ENCODE results near the gene CPNE9. TPM values are rescaled to one million over a fixed set of nuclear protein-coding genes. Genes with fewer than 3 reads are reported as not detected.

Gene CPNE9
- total RNA-seq, 1 donor from 2014 or later, result not detected

DNA sequence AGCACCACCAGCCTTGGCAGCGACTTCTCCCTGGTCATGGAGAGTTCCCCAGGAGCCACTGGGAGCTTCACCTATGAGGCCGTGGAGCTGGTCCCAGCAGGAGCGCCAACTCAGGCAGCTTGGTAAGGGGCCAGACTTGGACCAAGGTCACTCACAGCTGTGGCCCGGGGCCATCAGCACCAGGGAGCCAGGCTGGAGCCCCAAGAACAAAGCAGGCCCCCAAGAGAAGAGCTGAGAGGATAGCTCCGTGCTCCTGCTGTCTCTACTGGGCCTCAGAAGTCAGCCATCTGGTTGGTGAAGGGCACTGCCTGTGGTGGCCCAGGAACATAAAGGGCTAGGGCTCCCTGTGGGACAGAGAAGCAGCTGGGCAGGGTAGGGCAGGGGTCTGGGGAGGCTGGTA, 14.7 kb upstream of the CPNE9 start:
- Histone ChIP-seq H3K4me1 (no peaks in the 10 kb centered on the region), H3K79me2 (ENCODE audit: low read depth) (no peaks in the 10 kb centered on the region), H3K27ac (no peak overlapping the region), H2AFZ (replicated peaks) (no peak overlapping the region), H3K9ac (no peak overlapping the region), H4K20me1 (ENCODE audit: low read depth) (peaks cover 6% of the 10 kb centered on the region), H3K27me3 (no peaks in the 10 kb centered on the region), H3F3A (ENCODE audit: low read depth) (peaks cover under 1% of the 10 kb centered on the region), H3K36me3 (no peaks in the 10 kb centered on the region), H3K9me3 (ENCODE audit: low read depth) (no peaks in the 10 kb centered on the region), H3K4me3 (no peak overlapping the region), H3K4me2 (no peak overlapping the region)
- Mint-ChIP-seq H3K27ac (no peak overlapping the region), H3K36me3 (peaks cover 17% of the 10 kb centered on the region), H3K4me1 (no peaks in the 10 kb centered on the region), H3K4me3 (no peak overlapping the region), H3K9me3 (no peaks in the 10 kb centered on the region), H3K27me3 (ENCODE audit: insufficient read depth, low read depth) (peaks cover 2% of the 10 kb centered on the region)
- TF ChIP-seq, protein P1, sequence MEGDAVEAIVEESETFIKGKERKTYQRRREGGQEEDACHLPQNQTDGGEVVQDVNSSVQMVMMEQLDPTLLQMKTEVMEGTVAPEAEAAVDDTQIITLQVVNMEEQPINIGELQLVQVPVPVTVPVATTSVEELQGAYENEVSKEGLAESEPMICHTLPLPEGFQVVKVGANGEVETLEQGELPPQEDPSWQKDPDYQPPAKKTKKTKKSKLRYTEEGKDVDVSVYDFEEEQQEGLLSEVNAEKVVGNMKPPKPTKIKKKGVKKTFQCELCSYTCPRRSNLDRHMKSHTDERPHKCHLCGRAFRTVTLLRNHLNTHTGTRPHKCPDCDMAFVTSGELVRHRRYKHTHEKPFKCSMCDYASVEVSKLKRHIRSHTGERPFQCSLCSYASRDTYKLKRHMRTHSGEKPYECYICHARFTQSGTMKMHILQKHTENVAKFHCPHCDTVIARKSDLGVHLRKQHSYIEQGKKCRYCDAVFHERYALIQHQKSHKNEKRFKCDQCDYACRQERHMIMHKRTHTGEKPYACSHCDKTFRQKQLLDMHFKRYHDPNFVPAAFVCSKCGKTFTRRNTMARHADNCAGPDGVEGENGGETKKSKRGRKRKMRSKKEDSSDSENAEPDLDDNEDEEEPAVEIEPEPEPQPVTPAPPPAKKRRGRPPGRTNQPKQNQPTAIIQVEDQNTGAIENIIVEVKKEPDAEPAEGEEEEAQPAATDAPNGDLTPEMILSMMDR (IDR thresholded peaks at IDR 0.05), result no peak
- TF ChIP-seq EZH2 (IDR thresholded peaks at IDR 0.05) (no peak), EZH2phosphoT487 (IDR thresholded peaks at IDR 0.05) (no peak)
- DNase-seq (ENCODE audit: low spot score), result no peak

DNA sequence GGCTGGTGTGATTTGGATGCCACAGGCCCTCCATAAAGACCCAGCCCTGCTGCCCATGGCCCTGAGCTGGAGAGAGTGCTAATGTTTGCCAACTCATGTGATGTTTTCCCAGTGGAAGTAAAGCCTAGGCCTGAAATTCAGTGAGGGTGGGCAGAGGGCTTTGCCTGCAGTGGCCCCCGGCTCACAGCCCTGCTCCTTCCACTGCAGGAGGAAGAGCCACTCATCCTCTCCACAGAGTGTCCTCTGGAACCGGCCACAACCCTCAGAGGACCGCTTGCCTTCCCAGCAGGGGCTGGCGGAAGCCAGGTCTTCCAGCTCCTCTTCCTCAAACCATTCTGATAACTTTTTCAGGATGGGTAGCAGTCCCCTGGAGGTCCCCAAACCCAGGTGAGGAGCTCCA, 13.9 kb upstream of the CPNE9 start:
- Mint-ChIP-seq H3K4me3 (no peak overlapping the region), H3K27ac (no peak overlapping the region), H3K4me1 (no peaks in the 10 kb centered on the region), H3K36me3 (peaks cover 12% of the 10 kb centered on the region), H3K9me3 (no peaks in the 10 kb centered on the region), H3K27me3 (ENCODE audit: insufficient read depth, low read depth) (peaks cover 2% of the 10 kb centered on the region)
- Histone ChIP-seq H3K79me2 (ENCODE audit: low read depth) (no peaks in the 10 kb centered on the region), H3K9me3 (ENCODE audit: low read depth) (no peaks in the 10 kb centered on the region), H3K4me2 (no peak overlapping the region), H3K9ac (no peak overlapping the region), H2AFZ (replicated peaks) (no peak overlapping the region), H3K4me3 (no peak overlapping the region), H3K4me1 (peaks cover 2% of the 10 kb centered on the region), H3K36me3 (no peaks in the 10 kb centered on the region), H3K27ac (no peak overlapping the region), H3F3A (ENCODE audit: low read depth) (peaks cover 9% of the 10 kb centered on the region), H4K20me1 (ENCODE audit: low read depth) (peaks cover 14% of the 10 kb centered on the region), H3K27me3 (no peaks in the 10 kb centered on the region)
- DNase-seq (ENCODE audit: low spot score), result no peak
- TF ChIP-seq, protein P1 (IDR thresholded peaks at IDR 0.05), result no peak
- no peak for TF ChIP-seq EZH2phosphoT487 (IDR thresholded peaks at IDR 0.05)
- TF ChIP-seq EZH2 (IDR thresholded peaks at IDR 0.05), result no peak

DNA sequence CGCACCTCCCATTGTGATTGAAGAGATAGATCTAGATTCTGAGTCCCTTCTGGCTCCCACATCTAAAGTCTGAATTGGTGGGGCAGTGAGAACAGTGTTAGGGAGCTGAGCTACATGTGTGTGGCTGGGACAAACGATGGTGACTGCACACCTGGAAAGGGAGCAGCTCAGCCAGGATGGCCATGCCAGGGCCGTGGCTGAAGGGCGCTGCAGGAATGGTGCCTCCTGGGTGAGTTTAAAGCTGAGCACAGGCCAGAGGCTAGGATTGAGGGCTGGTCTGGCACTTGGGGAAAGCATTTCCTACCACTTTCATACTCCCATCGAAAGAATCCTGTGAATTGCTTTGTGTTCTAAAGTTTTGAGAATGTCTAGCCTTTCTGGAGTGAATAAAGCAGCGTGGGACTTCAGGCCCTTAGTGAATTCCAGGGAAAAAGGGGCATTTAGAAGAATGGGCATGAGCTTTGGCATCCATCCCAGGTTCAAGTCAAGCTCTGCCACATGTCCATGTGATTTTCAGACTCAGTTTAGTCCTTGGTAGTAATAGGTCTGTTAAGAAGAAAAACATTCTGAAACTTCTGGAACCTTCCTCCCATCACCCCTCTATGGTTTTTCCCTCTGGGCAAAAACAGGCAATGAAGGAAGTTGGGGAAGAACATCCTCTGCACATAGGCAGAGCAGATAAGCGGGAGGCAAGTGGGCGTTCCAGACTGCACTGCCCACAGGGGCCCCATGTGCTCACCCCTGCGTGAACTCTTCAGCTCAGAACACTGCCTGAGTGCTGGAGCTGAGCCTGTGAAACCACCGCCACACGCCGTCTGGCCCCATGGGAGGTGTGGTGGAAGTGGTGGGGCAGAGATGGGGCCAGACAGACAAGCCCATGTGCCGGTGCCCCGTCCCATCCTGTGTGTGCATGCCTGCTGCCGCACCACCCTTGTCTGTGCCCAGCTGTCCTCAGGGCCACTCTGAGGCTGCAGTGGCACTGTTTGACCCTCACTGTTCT, 12.9 kb upstream of the CPNE9 start:
- no peaks in the 10 kb centered on the region for H3K9me3 Mint-ChIP-seq
- no peaks in the 10 kb centered on the region for H3K36me3 ChIP-seq
- DNase-seq (ENCODE audit: low spot score), result no peak
- H3K27me3 Mint-ChIP-seq (ENCODE audit: insufficient read depth, low read depth), result peaks cover 2% of the 10 kb centered on the region
- H3K9ac ChIP-seq, result no peak overlapping the region
- H4K20me1 ChIP-seq (ENCODE audit: low read depth), result peaks cover 24% of the 10 kb centered on the region
- H3K27ac ChIP-seq, result no peak overlapping the region
- no peak overlapping the region for H2AFZ ChIP-seq (replicated peaks)
- H3K79me2 ChIP-seq (ENCODE audit: low read depth), result no peaks in the 10 kb centered on the region
- TF ChIP-seq EZH2phosphoT487 (IDR thresholded peaks at IDR 0.05) (no peak), EZH2 (IDR thresholded peaks at IDR 0.05) (no peak)
- TF ChIP-seq, protein P1 (IDR thresholded peaks at IDR 0.05), result no peak
- H3K4me1 Mint-ChIP-seq, result no peaks in the 10 kb centered on the region
- H3K4me2 ChIP-seq, result no peak overlapping the region
- H3K27me3 ChIP-seq, result no peaks in the 10 kb centered on the region
- peaks cover 11% of the 10 kb centered on the region for H3K36me3 Mint-ChIP-seq
- H3K4me3 Mint-ChIP-seq, result no peak overlapping the region
- no peaks in the 10 kb centered on the region for H3K9me3 ChIP-seq (ENCODE audit: low read depth)
- no peak overlapping the region for H3K4me3 ChIP-seq
- H3K4me1 ChIP-seq, result peaks cover 11% of the 10 kb centered on the region
- H3F3A ChIP-seq (ENCODE audit: low read depth), result peaks cover 13% of the 10 kb centered on the region
- no peak overlapping the region for H3K27ac Mint-ChIP-seq

Measured in neural progenitor cell (in vitro differentiated cells).